ENCODE data around the gene FGF1. TPM values are rescaled to one million over a fixed set of nuclear protein-coding genes. Genes with fewer than 3 reads are reported as not detected.

Gene FGF1
- total RNA-seq, 1 donor from 2014 or later, result 0.08 TPM

- no peak for DNase-seq (ENCODE audit: low spot score)
- no peak overlapping the region for H3K4me3 Mint-ChIP-seq
- H3K27ac Mint-ChIP-seq, result no peak overlapping the region
- H3K4me1 Mint-ChIP-seq (ENCODE audit: low read depth), result no peaks in the 10 kb centered on the region
- H3K9me3 Mint-ChIP-seq, result no peaks in the 10 kb centered on the region
- peaks cover 23% of the 10 kb centered on the region for H3K27me3 Mint-ChIP-seq (ENCODE audit: insufficient read depth)
- no peaks in the 10 kb centered on the region for H3K36me3 Mint-ChIP-seq (ENCODE audit: low read depth)
- intact Hi-C loops (cut with micrococcal nuclease), result no loop called here
These were observed 76.7 kb downstream of the FGF1 start for GRCh38 chr5:142609142-142609541.

- Mint-ChIP-seq H3K27me3 (ENCODE audit: insufficient read depth) (peaks cover 23% of the 10 kb centered on the region), H3K4me1 (ENCODE audit: low read depth) (no peaks in the 10 kb centered on the region), H3K27ac (no peak overlapping the region), H3K4me3 (no peak overlapping the region), H3K9me3 (no peaks in the 10 kb centered on the region), H3K36me3 (ENCODE audit: low read depth) (no peaks in the 10 kb centered on the region)
- intact Hi-C loops (cut with micrococcal nuclease), result no loop called here
- no peak for DNase-seq (ENCODE audit: low spot score)
These were observed 77.8 kb downstream of the FGF1 start for GRCh38 chr5:142608081-142608480.

- H3K9me3 Mint-ChIP-seq, result no peaks in the 10 kb centered on the region
- intact Hi-C loops (cut with micrococcal nuclease), result no loop called here
- H3K4me1 Mint-ChIP-seq (ENCODE audit: low read depth), result no peaks in the 10 kb centered on the region
- no peak overlapping the region for H3K27ac Mint-ChIP-seq
- no peak overlapping the region for H3K4me3 Mint-ChIP-seq
- no peak for DNase-seq (ENCODE audit: low spot score)
- peaks cover 13% of the 10 kb centered on the region for H3K27me3 Mint-ChIP-seq (ENCODE audit: insufficient read depth)
- no peaks in the 10 kb centered on the region for H3K36me3 Mint-ChIP-seq (ENCODE audit: low read depth)
These were observed 80.3 kb downstream of the FGF1 start for GRCh38 chr5:142605611-142606010.

GRCh38 chr5:142602720-142603245 is 83.1 kb downstream of the FGF1 start:
- no peak for DNase-seq (ENCODE audit: low spot score)
- no peak overlapping the region for H3K4me3 Mint-ChIP-seq
- no peak overlapping the region for H3K27ac Mint-ChIP-seq
- no peaks in the 10 kb centered on the region for H3K9me3 Mint-ChIP-seq
- H3K27me3 Mint-ChIP-seq (ENCODE audit: insufficient read depth), result peaks cover 9% of the 10 kb centered on the region
- no peaks in the 10 kb centered on the region for H3K36me3 Mint-ChIP-seq (ENCODE audit: low read depth)
- intact Hi-C loops (cut with micrococcal nuclease), result no loop called here
- no peaks in the 10 kb centered on the region for H3K4me1 Mint-ChIP-seq (ENCODE audit: low read depth)

- Mint-ChIP-seq H3K27ac (no peak overlapping the region), H3K4me3 (no peak overlapping the region), H3K4me1 (ENCODE audit: low read depth) (no peaks in the 10 kb centered on the region), H3K36me3 (ENCODE audit: low read depth) (no peaks in the 10 kb centered on the region), H3K27me3 (ENCODE audit: insufficient read depth) (peaks cover 9% of the 10 kb centered on the region), H3K9me3 (no peaks in the 10 kb centered on the region)
- intact Hi-C loops (cut with micrococcal nuclease), result no loop called here
- DNase-seq (ENCODE audit: low spot score), result no peak
These were observed 84.5 kb downstream of the FGF1 start for GRCh38 chr5:142601432-142601831.

GRCh38 chr5:142600611-142601358 is 85.1 kb downstream of the FGF1 start:
- H3K27ac Mint-ChIP-seq, result no peak overlapping the region
- peaks cover 8% of the 10 kb centered on the region for H3K27me3 Mint-ChIP-seq (ENCODE audit: insufficient read depth)
- intact Hi-C loops (cut with micrococcal nuclease), result no loop called here
- H3K4me3 Mint-ChIP-seq, result no peak overlapping the region
- no peaks in the 10 kb centered on the region for H3K36me3 Mint-ChIP-seq (ENCODE audit: low read depth)
- H3K9me3 Mint-ChIP-seq, result no peaks in the 10 kb centered on the region
- H3K4me1 Mint-ChIP-seq (ENCODE audit: low read depth), result no peaks in the 10 kb centered on the region
- DNase-seq (ENCODE audit: low spot score), result no peak

- H3K27me3 Mint-ChIP-seq (ENCODE audit: insufficient read depth), result peaks cover 9% of the 10 kb centered on the region
- H3K4me3 Mint-ChIP-seq, result no peak overlapping the region
- intact Hi-C loops (cut with micrococcal nuclease), result no loop called here
These were observed 85.8 kb downstream of the FGF1 start for GRCh38 chr5:142600092-142600491.

GRCh38 chr5:142598338-142598700 is 87.6 kb downstream of the FGF1 start:
- no peak for DNase-seq (ENCODE audit: low spot score)
- Mint-ChIP-seq H3K27ac (no peak overlapping the region), H3K4me3 (no peak overlapping the region), H3K27me3 (ENCODE audit: insufficient read depth) (peaks cover 21% of the 10 kb centered on the region), H3K4me1 (ENCODE audit: low read depth) (no peaks in the 10 kb centered on the region), H3K36me3 (ENCODE audit: low read depth) (no peaks in the 10 kb centered on the region), H3K9me3 (no peaks in the 10 kb centered on the region)
- intact Hi-C loops (cut with micrococcal nuclease), result no loop called here

More at GRCh38 chr5:142600092-142600491, 85.8 kb downstream of the FGF1 start:
- Mint-ChIP-seq H3K27ac (no peak overlapping the region), H3K4me1 (ENCODE audit: low read depth) (no peaks in the 10 kb centered on the region), H3K36me3 (ENCODE audit: low read depth) (no peaks in the 10 kb centered on the region), H3K9me3 (no peaks in the 10 kb centered on the region)
- no peak for DNase-seq (ENCODE audit: low spot score)

- peaks cover 23% of the 10 kb centered on the region for H3K27me3 Mint-ChIP-seq (ENCODE audit: insufficient read depth)
- intact Hi-C loops (cut with micrococcal nuclease), result no loop called here
- no peaks in the 10 kb centered on the region for H3K4me1 Mint-ChIP-seq (ENCODE audit: low read depth)
- DNase-seq (ENCODE audit: low spot score), result no peak
- H3K27ac Mint-ChIP-seq, result no peak overlapping the region
- H3K9me3 Mint-ChIP-seq, result no peaks in the 10 kb centered on the region
- no peaks in the 10 kb centered on the region for H3K36me3 Mint-ChIP-seq (ENCODE audit: low read depth)
- H3K4me3 Mint-ChIP-seq, result no peak overlapping the region
These were observed 88.1 kb downstream of the FGF1 start for GRCh38 chr5:142597546-142598337.

GRCh38 chr5:142597025-142597424 is 88.9 kb downstream of the FGF1 start:
- Mint-ChIP-seq H3K4me3 (no peak overlapping the region), H3K9me3 (no peaks in the 10 kb centered on the region), H3K27me3 (ENCODE audit: insufficient read depth) (peaks cover 25% of the 10 kb centered on the region), H3K4me1 (ENCODE audit: low read depth) (no peaks in the 10 kb centered on the region), H3K36me3 (ENCODE audit: low read depth) (no peaks in the 10 kb centered on the region), H3K27ac (no peak overlapping the region)
- intact Hi-C loops (cut with micrococcal nuclease), result no loop called here
- no peak for DNase-seq (ENCODE audit: low spot score)

GRCh38 chr5:142592365-142592764 is 93.5 kb downstream of the FGF1 start:
- no peak overlapping the region for H3K27ac Mint-ChIP-seq
- H3K36me3 Mint-ChIP-seq (ENCODE audit: low read depth), result no peaks in the 10 kb centered on the region
- peaks cover 40% of the 10 kb centered on the region for H3K27me3 Mint-ChIP-seq (ENCODE audit: insufficient read depth)
- H3K4me1 Mint-ChIP-seq (ENCODE audit: low read depth), result no peaks in the 10 kb centered on the region
- H3K4me3 Mint-ChIP-seq, result no peak overlapping the region
- H3K9me3 Mint-ChIP-seq, result no peaks in the 10 kb centered on the region
- intact Hi-C loops (cut with micrococcal nuclease), result no loop called here
- DNase-seq (ENCODE audit: low spot score), result no peak

- Mint-ChIP-seq H3K4me1 (ENCODE audit: low read depth) (no peaks in the 10 kb centered on the region), H3K36me3 (ENCODE audit: low read depth) (no peaks in the 10 kb centered on the region), H3K27me3 (ENCODE audit: insufficient read depth) (peaks cover 43% of the 10 kb centered on the region), H3K9me3 (no peaks in the 10 kb centered on the region), H3K27ac (no peak overlapping the region), H3K4me3 (no peak overlapping the region)
- DNase-seq (ENCODE audit: low spot score), result no peak
- intact Hi-C loops (cut with micrococcal nuclease), result no loop called here
These were observed 95.2 kb downstream of the FGF1 start for GRCh38 chr5:142590451-142591231.

- H3K9me3 Mint-ChIP-seq, result no peaks in the 10 kb centered on the region
- H3K4me3 Mint-ChIP-seq, result no peak overlapping the region
- no peak overlapping the region for H3K27ac Mint-ChIP-seq
- no peaks in the 10 kb centered on the region for H3K4me1 Mint-ChIP-seq (ENCODE audit: low read depth)
- intact Hi-C loops (cut with micrococcal nuclease), result loop anchor here (5.0 kb wide), 1 partner anchor 437 kb away; no protein-coding TSS in a partner anchor
- H3K27me3 Mint-ChIP-seq (ENCODE audit: insufficient read depth), result peaks cover 43% of the 10 kb centered on the region
- DNase-seq (ENCODE audit: low spot score), result no peak
- no peaks in the 10 kb centered on the region for H3K36me3 Mint-ChIP-seq (ENCODE audit: low read depth)
These were observed 96.2 kb downstream of the FGF1 start for GRCh38 chr5:142589720-142590119.

All from activated T-helper 1 cell treated with anti-CD3 and anti-CD28 coated beads, Interleukin-12 subunit alpha, Interleukin-12 subunit beta, Interleukin-2, Interleukin-4 antibody, amounts not matched to agents 30 ng/mL and 10 ng/mL and 1 ng/mL, durations not matched to agents 14 hours and 24 hours and 36 hours (primary cell).